Left kidney (tissue), 8 donors: ENCODE measurements around the gene PRSS33. TPM values are rescaled to one million over a fixed set of nuclear protein-coding genes. Genes with fewer than 3 reads are reported as not detected.

ENCODE experiments used
- DNase-seq: peaks from one replicate; pipeline ENCODE4 v3.0.0-alpha.2; 2013
- long read RNA-seq, 8 donors: transcript quantifications; one replicate each; lab custom pipeline, GENCODE V29; 2026
- polyA plus RNA-seq: library from polyadenylated mRNA; unstranded; fragments of 120-200 nt; gene quantifications from one replicate; pipeline ENCODE4 v1.2.1, GENCODE V29; 2013; ENCODE audit not compliant: insufficient read length

PRSS33 gene, protein sequence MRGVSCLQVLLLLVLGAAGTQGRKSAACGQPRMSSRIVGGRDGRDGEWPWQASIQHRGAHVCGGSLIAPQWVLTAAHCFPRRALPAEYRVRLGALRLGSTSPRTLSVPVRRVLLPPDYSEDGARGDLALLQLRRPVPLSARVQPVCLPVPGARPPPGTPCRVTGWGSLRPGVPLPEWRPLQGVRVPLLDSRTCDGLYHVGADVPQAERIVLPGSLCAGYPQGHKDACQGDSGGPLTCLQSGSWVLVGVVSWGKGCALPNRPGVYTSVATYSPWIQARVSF
- 0.20 TPM for polyA plus RNA-seq
- long read RNA-seq, donor 1 = 0 reads
- long read RNA-seq, donor 2, partial matches to known transcripts = 0 of 1 reads
- long read RNA-seq, donor 2, other reads (novel, unspliced or antisense) = 0 of 1 reads
- long read RNA-seq, donor 3 = 0 reads
- long read RNA-seq, donor 4 = 0 reads
- long read RNA-seq, donor 5 = 0 reads
- long read RNA-seq, donor 6 = 0 reads
- long read RNA-seq, donor 7 = 0 reads
- long read RNA-seq, donor 8 = 0 reads

DNA sequence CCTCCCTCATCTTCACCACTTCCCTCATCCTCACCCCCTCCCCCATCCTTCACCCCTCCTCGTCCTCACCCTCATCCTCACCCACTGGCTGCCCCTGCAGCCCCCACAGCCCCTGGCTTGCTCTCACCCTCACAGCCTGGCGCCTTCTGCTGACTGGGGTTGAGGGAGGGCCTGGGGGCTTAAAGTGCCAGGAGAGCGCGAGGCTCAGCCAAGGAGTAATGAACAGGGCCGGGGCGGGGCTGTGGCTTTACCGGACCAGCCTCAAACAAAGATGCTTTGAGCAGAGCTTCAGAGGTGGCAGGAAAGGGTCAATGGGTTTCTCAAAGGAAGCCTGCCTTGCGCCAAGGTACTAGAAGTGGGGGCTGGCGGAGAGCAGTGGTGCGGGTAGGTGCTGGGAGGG lies at the start of gene PRSS33:
PRSS33 (minus strand) TSS at position 155 of the 400 bp plus-strand sequence. CDS start 1,013 bp downstream, outside the sequence.
- no peak for DNase-seq

DNA sequence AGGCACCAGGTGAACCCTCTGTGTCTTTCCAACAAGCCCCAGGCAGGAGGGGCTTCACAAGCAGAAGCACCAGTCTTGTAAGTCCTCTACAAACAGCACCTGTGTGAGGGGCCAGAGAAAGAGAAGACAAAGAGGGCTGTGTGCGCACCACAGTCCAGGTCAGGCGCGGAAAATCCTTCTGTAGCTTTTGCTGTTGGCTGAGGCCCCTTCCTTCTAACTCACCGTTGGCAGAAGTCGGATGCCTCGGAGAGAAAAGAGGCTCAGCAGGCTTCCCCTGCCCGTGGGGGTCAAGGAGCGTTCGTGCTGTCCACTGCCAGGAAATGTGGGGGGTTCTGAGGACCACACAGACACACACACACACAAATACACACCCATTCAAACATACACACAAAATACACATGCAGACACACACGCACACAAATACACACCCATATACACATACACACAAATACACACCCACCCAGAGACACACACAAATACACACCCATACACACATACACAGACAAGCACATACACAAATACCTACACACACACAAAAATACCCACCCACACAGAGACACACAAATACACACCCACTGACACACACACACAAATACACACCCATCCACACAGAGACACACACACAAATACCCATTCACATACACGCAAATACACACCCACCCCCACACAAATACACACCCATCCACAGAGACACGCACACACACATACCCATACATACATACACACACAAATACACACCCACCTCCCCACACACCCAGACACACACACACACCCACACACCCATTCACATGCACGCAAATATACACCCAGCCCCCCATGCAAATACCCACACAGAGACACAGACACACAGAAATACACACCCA lies 49.5 kb upstream of the PRSS33 start:
- no peak for DNase-seq

DNA sequence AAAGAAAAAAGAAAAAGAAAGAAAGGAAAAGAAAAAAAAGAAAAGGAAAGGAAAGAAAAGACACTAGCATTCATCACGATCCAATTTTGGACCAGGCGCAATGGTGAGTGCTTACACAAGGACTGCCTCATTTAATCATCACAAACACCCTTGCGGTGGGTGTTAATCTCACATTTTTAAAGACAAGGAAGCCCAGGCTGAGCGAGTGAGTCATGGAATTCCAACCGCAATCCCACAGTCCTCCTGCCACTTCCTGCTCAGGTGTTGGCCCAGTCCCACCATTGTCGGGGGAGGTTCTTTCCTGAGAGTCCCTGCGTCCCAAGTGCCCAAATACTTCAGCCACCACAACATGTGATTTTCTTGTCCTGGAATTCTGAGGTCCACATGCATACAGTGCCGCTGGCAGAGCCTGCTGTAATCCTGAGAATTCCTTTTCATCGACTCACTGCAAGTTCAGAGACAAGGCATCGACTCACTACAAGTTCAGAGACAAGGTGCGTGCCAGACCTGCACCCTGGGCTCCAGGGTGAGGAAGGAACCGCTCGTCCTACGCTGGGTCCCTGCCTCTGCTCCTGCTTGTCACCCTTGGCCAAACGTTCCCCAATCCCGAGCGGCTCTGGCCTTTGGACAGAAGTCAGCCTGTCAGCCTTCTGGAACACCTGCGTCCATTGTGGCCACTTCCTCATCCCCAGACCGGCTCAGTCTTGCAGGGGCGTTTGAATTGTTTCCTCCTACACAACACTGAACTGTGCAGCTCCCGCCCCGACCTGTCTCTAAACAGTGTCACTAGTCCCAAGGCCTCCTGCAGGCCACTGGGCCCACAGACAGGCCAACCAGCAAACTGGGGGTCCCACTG lies 48.5 kb upstream of the PRSS33 start:
- DNase-seq = no peak

DNA sequence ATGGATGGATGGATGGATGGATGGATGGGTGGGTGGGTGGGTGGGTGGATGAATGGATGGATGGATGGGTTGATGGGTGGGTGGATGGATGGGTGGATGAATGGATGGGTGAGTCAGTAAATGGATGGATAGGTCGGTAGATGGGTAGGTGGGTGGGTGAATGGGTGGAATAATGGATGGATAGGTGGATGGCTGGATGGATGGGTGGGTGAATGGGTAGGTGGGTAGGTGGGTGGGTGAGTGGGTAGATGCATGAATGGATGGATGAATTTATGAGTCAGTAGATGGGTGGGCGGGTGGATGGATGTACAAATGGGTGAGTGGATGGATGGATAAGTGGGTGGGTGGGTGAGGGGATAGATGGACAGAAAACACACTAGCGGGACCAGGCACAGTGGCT lies 47.6 kb upstream of the PRSS33 start:
- no peak for DNase-seq

DNA sequence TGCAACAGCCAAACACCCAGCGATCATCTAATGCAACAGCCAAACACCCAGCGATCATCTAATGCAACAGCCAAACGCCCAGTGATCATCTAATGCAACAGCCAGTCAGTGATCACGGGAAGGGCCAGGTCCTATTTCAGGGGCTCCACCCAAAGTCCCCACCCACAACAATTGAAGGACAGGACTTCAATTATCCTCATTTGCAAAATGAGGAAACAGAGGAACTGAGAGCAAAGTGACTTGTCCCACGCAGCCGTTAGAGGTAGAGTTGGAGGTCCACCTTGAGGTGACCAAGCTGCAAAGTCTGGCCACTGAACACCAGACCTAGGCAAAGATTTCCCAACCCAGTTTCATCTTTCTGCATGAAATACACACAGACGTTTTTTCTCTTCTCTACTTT lies 46.4 kb upstream of the PRSS33 start:
- DNase-seq = no peak

DNA sequence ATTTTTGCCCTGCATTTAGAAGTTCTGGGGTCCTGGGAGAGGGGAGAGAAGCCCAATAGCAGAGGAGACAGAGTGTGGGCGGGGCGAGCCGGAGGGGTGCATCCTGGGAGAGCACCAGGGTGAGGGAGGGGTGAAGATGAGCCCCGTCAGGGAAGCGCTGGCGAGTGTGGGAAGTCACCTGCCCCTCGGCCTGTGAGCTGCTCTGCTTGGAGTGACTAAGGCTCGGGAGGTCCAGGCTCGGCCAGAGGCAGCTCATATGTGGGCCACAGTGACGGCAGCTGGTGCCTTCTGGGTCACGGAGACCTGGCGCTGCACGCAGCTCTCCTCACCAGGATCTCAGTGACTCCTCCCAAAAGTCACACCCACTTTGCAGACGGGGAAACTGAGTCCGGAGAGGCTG lies 43.8 kb upstream of the PRSS33 start:
- DNase-seq = no peak

DNA sequence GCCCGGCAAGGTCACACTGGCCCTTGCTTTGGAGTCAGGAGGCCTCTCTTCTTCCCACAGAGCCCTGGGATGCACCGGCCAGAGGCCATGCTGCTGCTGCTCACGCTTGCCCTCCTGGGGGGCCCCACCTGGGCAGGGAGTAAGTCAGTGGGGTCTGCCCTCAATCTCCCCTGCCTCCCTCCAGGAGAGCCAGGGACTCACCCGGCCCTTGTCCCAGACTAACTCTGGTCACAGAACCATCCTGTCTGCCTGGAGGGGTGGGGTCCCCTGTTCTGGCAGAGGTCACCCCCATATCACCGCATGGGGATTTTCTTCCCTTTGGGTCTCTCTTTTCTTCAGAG lies 43.0 kb upstream of the PRSS33 start:
- no peak for DNase-seq

DNA sequence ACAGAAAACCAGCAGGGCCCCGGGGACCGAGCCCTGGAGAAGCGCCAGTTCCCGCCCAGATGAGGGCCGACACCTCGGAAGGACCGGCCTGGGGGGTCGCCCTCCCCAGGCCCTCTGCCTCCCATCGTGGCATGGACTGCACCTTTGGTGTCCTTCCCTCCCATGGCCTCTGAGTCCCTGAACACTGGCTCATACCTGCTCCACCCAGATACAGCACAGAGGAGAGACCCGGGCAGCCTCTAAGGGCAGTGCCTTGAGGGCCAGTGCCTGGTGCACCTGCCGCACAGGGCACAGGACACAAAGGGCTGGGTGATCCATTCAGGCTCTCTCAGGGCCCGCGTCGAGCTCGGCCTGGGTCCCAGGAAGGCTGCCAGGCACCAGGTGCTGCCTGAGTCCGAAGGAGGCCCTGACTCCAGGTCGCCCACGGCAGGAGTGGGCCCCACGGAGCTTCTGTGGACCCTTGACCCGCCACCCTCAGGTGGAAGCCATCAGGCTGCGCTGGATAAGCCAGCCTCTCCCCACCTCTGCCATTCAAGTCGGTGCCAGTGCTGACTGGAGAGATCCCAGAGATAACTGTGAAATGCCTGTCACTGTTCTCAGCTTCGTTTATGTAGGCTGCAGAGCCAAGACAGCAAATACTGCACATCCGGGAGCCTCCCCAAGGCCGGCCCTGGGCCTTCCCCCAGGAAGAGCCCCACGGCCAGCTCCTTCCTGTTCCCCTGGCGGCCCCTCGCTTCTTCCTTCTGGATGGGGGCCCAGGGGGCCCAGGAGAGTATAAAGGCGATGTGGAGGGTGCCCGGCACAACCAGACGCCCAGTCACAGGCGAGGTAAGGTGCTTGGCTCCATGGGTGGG lies 42.4 kb upstream of the PRSS33 start, which contains the start of gene ZG16B:
ZG16B (plus strand) TSS at position 803 of the 854 bp plus-strand sequence. CDS start 139 bp downstream, outside the sequence.
- no peak for DNase-seq

DNA sequence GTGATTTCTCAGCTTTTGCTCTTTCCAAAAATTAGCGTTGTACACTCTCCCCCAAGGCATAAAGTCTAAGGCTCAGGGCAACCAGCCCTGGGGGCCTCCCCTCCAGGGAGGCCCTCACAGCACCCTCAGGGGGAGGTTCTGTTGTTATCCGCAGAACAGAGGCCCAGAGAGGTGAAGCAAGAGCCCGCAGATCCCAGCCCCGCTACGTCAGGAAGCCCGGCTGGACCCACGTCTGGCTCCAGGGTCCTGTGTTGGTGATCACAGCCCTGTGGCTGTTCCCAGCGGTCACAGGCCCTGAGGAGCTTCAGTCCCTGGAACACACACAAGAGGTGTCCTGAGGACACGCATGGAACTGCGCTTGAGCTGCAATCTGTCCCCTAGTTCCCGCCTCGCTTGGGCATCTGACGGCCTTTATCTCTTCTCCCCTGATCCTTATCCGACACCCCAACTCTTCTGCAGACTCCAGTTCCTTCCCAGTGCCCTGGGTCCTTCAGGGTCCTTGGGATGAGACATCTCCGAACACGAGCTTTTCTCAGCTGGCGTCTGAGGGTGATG lies 41.6 kb upstream of the PRSS33 start:
- DNase-seq = no peak

DNA sequence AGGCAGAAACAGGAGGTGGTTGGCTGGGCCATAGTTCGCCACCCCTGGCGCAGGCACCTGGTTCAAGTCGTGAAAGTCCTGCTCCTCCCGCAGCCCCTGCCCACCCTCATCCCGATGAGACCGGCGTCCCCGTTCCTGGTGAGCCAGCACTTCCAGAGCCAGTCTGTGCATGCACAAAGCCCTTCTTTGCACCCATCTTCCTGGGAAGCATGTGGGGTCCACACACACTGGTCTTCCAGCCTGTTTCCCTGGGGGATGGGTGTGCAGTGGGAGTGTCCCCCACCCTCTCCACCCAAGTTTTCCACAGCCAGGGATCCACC lies 41.1 kb upstream of the PRSS33 start:
- DNase-seq = no peak

DNA sequence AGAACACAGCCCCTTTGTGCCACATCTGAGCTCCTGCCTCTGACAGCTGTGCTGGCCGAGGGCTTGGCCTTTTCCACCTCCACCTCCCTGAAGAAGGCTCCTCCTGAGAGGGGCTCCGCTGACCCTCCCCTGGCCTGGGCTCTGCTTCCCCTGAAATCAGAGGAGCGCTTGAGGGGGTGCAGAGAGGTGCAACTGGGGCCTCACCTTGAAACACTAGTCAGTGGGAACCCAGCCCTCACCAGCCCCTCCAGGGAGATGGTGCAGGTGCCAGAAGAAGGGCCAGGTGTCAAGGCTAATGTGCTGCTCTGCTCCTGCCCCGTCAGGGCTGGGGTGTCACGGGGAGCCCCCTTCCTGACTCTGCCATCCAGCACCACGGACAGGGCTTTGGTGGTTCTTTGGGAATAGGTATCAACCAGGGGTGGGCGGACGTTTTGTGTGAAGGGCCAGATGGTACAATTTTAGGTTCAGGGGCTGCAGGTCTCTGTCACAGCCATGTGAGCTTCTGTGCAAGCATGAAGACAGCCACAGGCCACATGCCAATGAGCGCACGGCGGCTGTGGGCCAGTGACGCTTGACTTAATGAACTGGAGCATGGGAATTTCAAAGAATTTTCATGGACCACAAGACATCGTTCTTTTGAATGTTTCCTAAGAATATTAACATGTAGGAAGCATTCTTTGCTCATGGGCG lies 40.6 kb upstream of the PRSS33 start:
- DNase-seq = no peak

DNA sequence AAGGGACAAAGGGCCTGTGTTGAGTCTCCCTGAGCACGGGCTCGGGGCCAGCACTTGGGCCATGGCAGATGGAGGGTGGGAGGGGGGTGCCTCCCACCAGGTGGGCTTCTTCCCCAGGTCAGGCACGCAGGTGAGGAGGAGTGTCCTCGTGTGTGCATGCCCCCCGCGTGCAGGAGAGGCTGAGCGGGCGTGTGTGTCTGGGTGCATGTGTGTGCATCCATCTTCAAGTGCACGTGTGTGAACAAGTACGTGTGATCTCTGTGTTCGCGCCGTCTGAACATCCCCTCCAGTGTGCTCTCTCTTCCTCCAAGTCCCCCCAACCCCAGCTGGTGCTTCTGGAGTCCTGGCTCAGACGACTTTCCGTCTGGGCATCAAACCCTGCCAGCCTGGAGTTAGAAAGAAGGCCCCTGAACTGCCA lies 40.0 kb upstream of the PRSS33 start:
- no peak for DNase-seq

DNA sequence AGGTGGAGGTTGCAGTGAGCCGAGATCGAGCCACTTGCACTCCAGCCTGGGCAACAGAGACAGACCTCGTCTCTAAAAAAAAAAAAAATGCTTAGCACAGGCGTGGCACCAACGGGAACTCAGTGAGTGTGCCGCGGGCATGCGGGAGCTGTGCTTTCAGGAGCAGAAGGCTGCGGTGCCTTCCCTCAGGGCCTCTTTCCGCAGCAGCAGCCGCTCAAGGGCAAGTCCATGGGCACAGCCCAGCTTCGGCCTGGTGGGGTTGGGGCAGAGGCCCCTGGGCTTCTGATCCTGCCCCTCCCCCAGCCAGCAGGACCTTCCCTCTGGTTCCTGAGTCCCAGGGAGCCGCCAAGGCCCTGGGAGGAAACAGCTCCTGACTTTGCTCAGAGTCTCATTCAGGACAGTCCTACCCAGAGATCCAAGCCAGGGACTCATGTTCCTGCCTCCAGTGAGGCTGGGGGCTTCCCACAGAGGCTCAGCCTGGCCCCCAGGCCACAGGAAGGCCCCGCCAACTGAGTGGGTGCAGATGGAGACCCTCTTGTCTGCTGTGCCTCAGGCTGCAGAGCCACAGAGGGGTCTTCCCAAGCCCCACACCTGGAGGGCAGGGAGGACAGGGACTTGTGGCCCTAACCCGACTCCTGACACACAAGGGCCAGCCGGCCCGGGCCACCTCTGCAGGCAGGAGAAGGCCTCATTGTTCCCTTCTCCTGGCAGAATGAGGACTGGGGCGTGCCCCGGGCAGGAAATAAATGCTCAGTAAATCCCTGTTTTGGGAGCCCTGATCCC lies 39.4 kb upstream of the PRSS33 start:
- DNase-seq = no peak

DNA sequence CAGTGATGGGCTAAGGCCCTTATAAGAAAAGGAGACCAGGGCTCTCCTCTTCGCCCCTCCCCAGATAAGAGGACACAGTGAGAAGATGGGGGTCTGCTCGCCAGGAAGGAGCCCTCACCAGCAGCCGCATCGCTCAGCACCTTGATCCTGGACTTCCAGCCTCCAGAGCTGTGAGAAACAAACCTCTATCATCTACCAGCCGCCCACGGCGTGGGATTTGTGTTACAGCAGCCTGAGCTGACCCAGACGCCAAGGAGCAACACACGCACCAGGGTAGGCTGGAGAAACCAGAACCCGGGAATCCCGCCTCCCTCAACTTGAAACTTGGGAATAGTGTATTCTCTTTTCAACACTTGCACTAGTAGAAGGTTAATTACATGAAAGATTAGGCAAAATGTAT lies 38.5 kb upstream of the PRSS33 start:
- DNase-seq = no peak

DNA sequence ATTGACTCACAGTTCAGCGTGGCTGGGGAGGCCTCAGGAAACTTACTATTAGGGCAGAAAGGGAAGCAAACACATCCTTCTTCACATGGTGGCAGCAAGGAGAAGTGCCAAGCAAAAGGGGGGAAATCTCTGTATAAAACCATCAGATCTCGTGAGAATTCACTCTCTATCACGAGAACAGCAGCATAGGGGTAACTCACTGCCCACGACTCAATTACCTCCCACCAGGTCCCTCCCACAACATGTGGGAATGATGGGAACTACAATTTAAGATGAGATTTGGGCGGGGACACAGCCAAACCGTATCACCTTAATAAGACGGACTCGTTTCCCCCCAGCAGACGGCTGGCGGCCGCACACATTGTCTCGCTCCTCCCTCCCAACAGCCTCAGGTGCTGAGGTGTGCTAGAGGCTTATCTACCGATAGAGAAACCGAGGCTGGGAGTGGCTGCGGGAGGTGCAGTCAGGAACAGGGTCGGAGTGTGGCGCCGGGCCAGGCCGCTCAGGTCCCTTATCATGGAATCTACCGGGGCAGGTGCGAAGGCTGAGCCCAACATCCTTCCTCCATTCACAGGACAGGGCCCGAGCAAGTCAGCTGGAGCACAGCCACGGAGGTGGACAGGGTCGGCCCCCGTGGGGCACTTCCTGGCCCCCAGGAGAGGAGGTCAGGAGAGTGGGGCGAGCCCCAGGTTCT lies 37.8 kb upstream of the PRSS33 start:
- no peak for DNase-seq

DNA sequence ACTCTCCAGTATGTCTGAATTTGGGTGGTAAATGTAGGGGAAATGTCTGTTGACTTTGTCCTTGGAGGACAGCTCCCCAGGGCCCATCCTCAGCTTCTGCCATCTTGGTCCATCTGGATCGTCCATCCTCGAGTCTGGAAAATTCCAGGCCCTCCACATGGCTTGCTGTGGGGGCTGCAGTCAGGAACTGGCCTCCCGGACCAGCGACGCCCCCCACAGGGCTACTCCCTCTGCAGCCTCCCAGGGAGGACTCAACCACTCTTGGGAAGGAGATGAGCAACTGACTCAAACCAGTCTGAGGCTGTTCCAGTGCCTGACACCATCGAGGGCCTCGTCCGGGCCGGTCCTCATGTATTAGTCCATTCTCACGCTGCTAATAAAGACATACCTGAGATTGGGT lies 37.3 kb upstream of the PRSS33 start:
- DNase-seq = no peak

DNA sequence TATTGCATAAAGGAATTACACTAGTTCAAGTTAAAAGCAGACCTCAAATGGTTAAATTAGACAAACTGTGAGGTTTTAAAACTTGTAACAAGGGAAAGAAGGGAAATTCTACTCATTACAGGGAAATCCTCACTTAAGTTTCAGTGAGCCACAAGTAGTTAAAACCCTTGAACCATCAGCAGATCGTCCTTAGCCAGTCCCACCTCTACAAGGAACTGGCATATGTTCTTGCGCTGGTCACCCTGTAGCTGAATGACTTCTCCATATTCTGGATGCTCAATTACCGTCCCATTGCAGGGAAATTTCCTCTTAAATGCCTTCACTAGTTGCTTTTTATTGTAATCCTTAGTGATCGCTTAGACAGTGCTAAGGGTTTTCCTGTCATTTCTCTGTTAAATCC lies 35.1 kb upstream of the PRSS33 start:
- no peak for DNase-seq

DNA sequence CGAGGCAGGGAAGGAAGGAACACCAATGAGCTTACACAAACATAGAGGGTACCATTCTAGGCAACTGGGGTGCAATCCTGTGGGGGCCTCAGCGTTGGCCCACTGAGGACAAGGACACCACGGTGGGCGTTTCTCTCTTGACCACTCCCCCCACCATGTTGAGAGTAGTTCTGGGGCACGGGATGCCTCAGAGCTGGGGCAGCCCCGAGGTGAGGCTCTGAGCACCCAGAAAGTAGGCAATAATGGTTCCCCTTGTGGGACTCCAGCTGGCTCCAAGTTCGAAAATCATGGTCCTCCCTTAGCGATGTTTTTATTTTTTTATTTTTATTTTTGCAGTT lies 34.8 kb upstream of the PRSS33 start:
- no peak for DNase-seq
